OCI-LY7 (cell line): ENCODE data around the gene RIMS1.

Experiments
- CTCF ChIP-seq: fragments of 200-600 bp; sonication (generic); conservative IDR thresholded peaks from 2 replicates; pipeline ENCODE4 v1.5.1; 2014; ENCODE audit warnings: mild to moderate bottlenecking, antibody characterized with exemption, low read length, moderate library complexity, mixed read lengths
- EZH2phosphoT487 ChIP-seq: fragments of 200-600 bp; sonication (generic); IDR thresholded peaks from 2 replicates; pipeline ENCODE4 v1.6.1; 2018; ENCODE audit warnings: low read depth, borderline replicate concordance, mild to moderate bottlenecking, mixed run types, antibody characterized with exemption, low read length, moderate library complexity, mixed read lengths

- TF ChIP-seq CTCF (no peak), EZH2phosphoT487 (no peak)
Observed at GRCh38 chr6:72111611-72112010, 225.3 kb downstream of the RIMS1 start.
